Osteoblast (primary cell): ENCODE results near the gene FOXC1. TPM values are rescaled to one million over a fixed set of nuclear protein-coding genes. Genes with fewer than 3 reads are reported as not detected.
A peak's percentile ranks its signal among the peaks of the same experiment; 100 is the strongest.

ENCODE experiments used
- DNase-seq: peaks from one replicate; pipeline ENCODE4 v3.0.0; 2011; ENCODE audit warnings: low spot score, mixed read lengths; ENCODE audit not compliant: insufficient read length; ENCODE audit errors: missing footprints
- H2AFZ ChIP-seq: 2 replicates; pipeline ENCODE4 v1.6.0; 2011; ENCODE audit warnings: mild to moderate bottlenecking, low read length
- H3K27ac ChIP-seq: 2 replicates; pipeline ENCODE4 v1.5.1; 2011; ENCODE audit warnings: mild to moderate bottlenecking, low read depth, low read length, moderate library complexity
- H3K27me3 ChIP-seq: 2 replicates; pipeline ENCODE4 v1.6.0; 2012; ENCODE audit warnings: mild to moderate bottlenecking, control low read depth, inconsistent platforms, low read length, moderate library complexity; ENCODE audit not compliant: insufficient read depth
- H3K36me3 ChIP-seq: 2 replicates; pipeline ENCODE4 v1.5.1; 2011; ENCODE audit warnings: mild to moderate bottlenecking, low read length, control low read depth, moderate library complexity; ENCODE audit not compliant: insufficient read depth
- H3K4me1 ChIP-seq: 2 replicates; pipeline ENCODE4 v1.5.1; 2011; ENCODE audit warnings: mild to moderate bottlenecking, low read length, control low read depth, moderate library complexity; ENCODE audit not compliant: insufficient read depth
- H3K4me2 ChIP-seq: 2 replicates; pipeline ENCODE4 v1.6.0; 2011; ENCODE audit warnings: mild to moderate bottlenecking, low read length; ENCODE audit not compliant: insufficient read depth
- H3K4me3 ChIP-seq: fragments of 200-600 bp; sonication (generic); 3 replicates; pipeline ENCODE4 v1.5.1; 2012; ENCODE audit warnings: mild to moderate bottlenecking, low read length, inconsistent platforms; ENCODE audit not compliant: insufficient read depth
- H3K79me2 ChIP-seq: 2 replicates; pipeline ENCODE4 v1.6.0; 2012; ENCODE audit warnings: mild to moderate bottlenecking, low read length, control low read depth, inconsistent platforms; ENCODE audit not compliant: insufficient read depth
- H3K9me3 ChIP-seq: 2 replicates; pipeline ENCODE4 v1.5.1; 2011; ENCODE audit warnings: low read depth, low read length, control low read depth
- H4K20me1 ChIP-seq: 2 replicates; pipeline ENCODE4 v1.6.0; 2012; ENCODE audit warnings: mild to moderate bottlenecking, low read length, control low read depth; ENCODE audit not compliant: insufficient read depth
- total RNA-seq: library from RNA; depleted of rRNA; stranded (reverse); fragments of >200 nt; gene quantifications from 2 replicates; pipeline ENCODE4 v1.2.3, GENCODE V29; 2012
- TF ChIP-seq, protein P1 (sequence below): IDR thresholded peaks from 2 replicates; pipeline ENCODE4 v1.5.1; 2011; ENCODE audit warnings: mild to moderate bottlenecking, low read depth, low read length, moderate library complexity; ENCODE audit errors: extremely low read depth

FOXC1 gene
- total RNA-seq, 1 donor = 39.4 TPM

DNA sequence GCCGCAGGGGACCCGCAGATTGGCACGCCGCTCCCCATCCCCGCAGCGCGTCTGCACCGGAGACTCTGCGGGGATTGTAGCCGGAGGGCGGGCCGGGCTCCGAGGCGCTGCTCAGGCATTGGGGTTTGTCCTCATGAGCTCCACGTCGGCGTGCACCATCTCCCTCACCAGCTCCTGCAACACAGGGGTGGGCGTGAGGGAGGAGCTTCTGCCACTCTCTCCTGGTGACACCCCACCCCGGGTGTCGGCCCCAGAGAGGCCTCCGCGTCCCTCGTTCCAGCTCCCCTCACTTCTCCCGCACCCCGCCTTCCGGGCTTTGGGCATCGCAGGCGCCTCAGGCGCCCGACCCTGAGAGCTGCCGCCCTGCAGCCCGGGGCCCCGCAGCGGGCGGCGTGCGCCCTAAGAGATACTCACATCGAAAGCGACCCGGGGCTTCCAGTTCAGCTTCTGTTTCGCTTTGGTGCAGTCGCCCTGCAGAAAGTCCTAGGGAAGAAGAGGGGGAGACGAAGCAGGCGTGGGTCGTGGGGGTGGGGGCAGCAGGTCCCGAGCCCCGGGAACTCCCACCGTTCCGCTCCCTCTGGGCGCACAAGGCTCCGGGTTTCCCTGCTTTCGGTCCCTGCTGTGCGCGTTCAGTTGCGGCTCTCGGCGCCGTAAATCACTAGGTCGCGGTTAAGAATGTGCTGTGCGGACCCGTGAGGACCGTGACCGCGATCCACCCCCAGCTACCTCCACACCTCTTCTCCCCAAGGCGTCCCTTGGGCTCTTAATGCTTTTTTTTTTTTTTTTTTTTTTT, 14.5 kb downstream of the FOXC1 start:
- Histone ChIP-seq H3K4me3 (peak overlapping the region; percentile 86), H3K27ac (peak overlapping the region; percentile 81), H2AFZ (peak overlapping the region; percentile 82), H3K9me3 (no peaks in the 10 kb centered on the region), H3K4me1 (peaks cover 43% of the 10 kb centered on the region), H3K27me3 (no peaks in the 10 kb centered on the region), H3K4me2 (peak overlapping the region; percentile 96), H3K79me2 (peaks cover 61% of the 10 kb centered on the region), H4K20me1 (no peaks in the 10 kb centered on the region), H3K36me3 (peaks cover 6% of the 10 kb centered on the region)
- TF ChIP-seq, protein P1, sequence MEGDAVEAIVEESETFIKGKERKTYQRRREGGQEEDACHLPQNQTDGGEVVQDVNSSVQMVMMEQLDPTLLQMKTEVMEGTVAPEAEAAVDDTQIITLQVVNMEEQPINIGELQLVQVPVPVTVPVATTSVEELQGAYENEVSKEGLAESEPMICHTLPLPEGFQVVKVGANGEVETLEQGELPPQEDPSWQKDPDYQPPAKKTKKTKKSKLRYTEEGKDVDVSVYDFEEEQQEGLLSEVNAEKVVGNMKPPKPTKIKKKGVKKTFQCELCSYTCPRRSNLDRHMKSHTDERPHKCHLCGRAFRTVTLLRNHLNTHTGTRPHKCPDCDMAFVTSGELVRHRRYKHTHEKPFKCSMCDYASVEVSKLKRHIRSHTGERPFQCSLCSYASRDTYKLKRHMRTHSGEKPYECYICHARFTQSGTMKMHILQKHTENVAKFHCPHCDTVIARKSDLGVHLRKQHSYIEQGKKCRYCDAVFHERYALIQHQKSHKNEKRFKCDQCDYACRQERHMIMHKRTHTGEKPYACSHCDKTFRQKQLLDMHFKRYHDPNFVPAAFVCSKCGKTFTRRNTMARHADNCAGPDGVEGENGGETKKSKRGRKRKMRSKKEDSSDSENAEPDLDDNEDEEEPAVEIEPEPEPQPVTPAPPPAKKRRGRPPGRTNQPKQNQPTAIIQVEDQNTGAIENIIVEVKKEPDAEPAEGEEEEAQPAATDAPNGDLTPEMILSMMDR = no peak
- peak; percentile 96 for DNase-seq

DNA sequence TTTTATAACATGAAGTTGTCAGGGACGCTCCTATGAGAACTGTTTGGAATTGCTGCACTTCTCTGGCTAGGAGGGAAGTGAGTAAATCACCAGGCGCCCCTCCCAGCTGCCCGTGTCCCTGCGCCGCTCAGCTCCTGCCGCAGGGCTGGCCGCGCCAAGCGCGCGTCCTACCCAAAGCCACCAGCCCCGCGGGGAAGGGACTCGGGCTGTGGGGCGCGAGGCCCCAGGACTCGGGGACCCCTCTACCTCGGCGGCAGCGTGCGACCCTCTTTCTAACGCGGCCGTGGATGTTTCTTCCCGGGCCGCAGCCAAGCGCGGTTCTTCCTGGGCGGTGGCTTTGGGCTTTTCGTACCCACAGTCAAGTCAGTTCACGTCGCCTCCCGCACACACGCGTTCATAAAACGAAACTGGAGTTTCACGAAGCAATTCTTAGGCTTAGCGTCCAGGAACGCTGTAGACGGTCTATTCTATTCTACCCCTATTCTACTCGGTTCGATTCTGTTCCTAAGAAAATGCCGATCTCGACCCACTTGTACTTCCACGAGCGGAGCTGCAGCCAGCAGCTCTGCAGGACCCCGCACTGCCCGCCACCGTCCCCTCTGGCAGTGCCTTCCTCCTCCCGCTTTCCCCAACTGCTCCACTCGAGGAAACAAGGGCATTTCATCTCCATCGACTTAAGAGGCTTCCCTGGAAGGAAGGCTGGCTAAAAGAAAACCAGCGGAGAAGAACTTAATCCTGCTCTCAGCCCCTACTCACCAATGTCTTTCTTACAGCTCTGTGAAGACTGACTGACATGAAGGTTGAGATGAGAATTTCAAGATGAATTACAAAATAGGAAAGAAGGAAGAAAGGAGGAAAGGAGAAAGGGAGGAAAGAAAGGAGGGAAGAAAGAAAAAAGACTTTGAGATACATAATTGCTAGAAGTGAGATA, 15.4 kb downstream of the FOXC1 start:
- DNase-seq = peak; percentile 97
- H3K4me3 ChIP-seq = peak overlapping the region; percentile 86
- H3K27me3 ChIP-seq = no peaks in the 10 kb centered on the region
- peaks cover 53% of the 10 kb centered on the region for H3K79me2 ChIP-seq
- H3K27ac ChIP-seq = peak overlapping the region; percentile 81
- no peaks in the 10 kb centered on the region for H4K20me1 ChIP-seq
- H3K4me2 ChIP-seq = peak overlapping the region; percentile 96
- TF ChIP-seq, protein P1 = no peak
- H2AFZ ChIP-seq = peak overlapping the region; percentile 82
- no peaks in the 10 kb centered on the region for H3K9me3 ChIP-seq
- H3K36me3 ChIP-seq = peaks cover 6% of the 10 kb centered on the region
- H3K4me1 ChIP-seq = peaks cover 41% of the 10 kb centered on the region

DNA sequence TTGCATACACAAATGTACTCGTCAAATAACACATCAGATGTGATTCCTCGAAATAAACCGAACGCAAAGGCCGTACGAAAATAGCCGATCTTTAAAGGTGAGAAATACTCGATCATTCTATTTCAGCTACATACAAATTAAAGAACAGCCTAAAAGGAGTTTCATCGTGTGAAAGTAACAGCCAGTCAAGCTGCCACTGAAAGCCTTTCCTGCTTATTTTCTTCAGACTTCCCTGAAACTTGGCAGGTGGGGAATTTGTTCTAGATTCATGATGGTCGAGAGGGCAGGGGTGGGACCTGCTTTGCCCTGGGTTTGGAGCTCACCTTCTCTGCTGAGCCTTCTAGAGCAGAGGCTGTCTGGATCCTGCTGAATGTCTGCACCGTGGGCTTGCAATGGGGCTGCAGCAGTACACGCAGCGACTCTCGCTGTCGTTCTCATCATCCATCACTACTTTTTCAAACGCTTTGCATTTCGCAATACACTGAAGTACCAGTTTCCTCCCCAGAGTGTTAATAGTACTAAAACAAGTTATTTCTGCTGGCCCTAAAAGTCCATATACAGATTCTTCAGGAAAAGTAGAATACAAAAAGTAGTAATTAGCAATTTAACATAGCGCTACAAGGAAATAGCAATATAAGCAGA, 16.2 kb downstream of the FOXC1 start:
- peak overlapping the region; percentile 86 for H3K4me3 ChIP-seq
- H3K27ac ChIP-seq = peak overlapping the region; percentile 81
- H3K36me3 ChIP-seq = peaks cover 6% of the 10 kb centered on the region

More for the DNA sequence above, 16.2 kb downstream of the FOXC1 start:
- Histone ChIP-seq H2AFZ (no peak overlapping the region), H4K20me1 (no peaks in the 10 kb centered on the region), H3K4me1 (peaks cover 49% of the 10 kb centered on the region), H3K9me3 (no peaks in the 10 kb centered on the region), H3K4me2 (peak overlapping the region; percentile 96), H3K79me2 (peaks cover 45% of the 10 kb centered on the region), H3K27me3 (no peaks in the 10 kb centered on the region)
- peak; percentile 56 for DNase-seq
- TF ChIP-seq, protein P1 = no peak
